ENCODE measurements around the gene SP9.

The SP9 gene

GRCh38 chr2:174333372-174334277 is 1.1 kb upstream of the SP9 start:
- no peak for DNase-seq

GRCh38 chr2:174334278-174334715 is 457 bp upstream of the SP9 start:
- no peak for DNase-seq

- DNase-seq: no peak
Observed at GRCh38 chr2:174335254-174335987, 667 bp downstream of the SP9 start.

- DNase-seq: no peak
Observed at GRCh38 chr2:174335988-174336500, 1.3 kb downstream of the SP9 start.

GRCh38 chr2:174336501-174337336 is 2.0 kb downstream of the SP9 start:
- peak; percentile 32 for DNase-seq

GRCh38 chr2:174337337-174338146 is 2.8 kb downstream of the SP9 start:
- DNase-seq: no peak

- no peak for DNase-seq
Observed at GRCh38 chr2:174338147-174338605, 3.4 kb downstream of the SP9 start.

GRCh38 chr2:174338671-174339560 is 4.2 kb downstream of the SP9 start:
- DNase-seq: no peak

GRCh38 chr2:174339561-174340399 is 5.0 kb downstream of the SP9 start:
- DNase-seq: no peak

GRCh38 chr2:174340400-174341292 is 5.9 kb downstream of the SP9 start:
- no peak for DNase-seq

GRCh38 chr2:174341293-174341994 is 6.7 kb downstream of the SP9 start:
- peak; percentile 35 for DNase-seq

- DNase-seq: no peak
Observed at GRCh38 chr2:174341995-174342685, 7.4 kb downstream of the SP9 start.

- no peak for DNase-seq
Observed at GRCh38 chr2:174342686-174343342, 8.1 kb downstream of the SP9 start.

GRCh38 chr2:174343343-174343622 is 8.5 kb downstream of the SP9 start:
- DNase-seq: no peak

- no peak for DNase-seq
Observed at GRCh38 chr2:174343623-174344455, 9.1 kb downstream of the SP9 start.

Data from NCI-H446 treated with DMSO at 0.1 percent for 48 hours (cell line).